Muscle of arm (tissue), 14 donors: Measurements from ENCODE around the gene CFAP54. TPM values are rescaled to one million over a fixed set of nuclear protein-coding genes. Genes with fewer than 3 reads are reported as not detected.
"Not testable (repeated sequence)": the region's sequence is repeated elsewhere in the genome, so short reads cannot be mapped to it uniquely, and the experiment has no call there.

Experiments used
- DNase-seq: peaks from one replicate; pipeline ENCODE4 v3.0.0-alpha.2; 2013
- long read RNA-seq, 11 donors: transcript quantifications; one replicate each; lab custom pipeline, GENCODE V29; 2026
- polyA plus RNA-seq, 12 donors: library from polyadenylated mRNA; unstranded; fragments of 120-200 nt; gene quantifications; one replicate each; pipeline ENCODE4 v1.2.1, GENCODE V29; 2013; ENCODE audit not compliant: insufficient read length in 12 of 12

CFAP54 gene, protein sequence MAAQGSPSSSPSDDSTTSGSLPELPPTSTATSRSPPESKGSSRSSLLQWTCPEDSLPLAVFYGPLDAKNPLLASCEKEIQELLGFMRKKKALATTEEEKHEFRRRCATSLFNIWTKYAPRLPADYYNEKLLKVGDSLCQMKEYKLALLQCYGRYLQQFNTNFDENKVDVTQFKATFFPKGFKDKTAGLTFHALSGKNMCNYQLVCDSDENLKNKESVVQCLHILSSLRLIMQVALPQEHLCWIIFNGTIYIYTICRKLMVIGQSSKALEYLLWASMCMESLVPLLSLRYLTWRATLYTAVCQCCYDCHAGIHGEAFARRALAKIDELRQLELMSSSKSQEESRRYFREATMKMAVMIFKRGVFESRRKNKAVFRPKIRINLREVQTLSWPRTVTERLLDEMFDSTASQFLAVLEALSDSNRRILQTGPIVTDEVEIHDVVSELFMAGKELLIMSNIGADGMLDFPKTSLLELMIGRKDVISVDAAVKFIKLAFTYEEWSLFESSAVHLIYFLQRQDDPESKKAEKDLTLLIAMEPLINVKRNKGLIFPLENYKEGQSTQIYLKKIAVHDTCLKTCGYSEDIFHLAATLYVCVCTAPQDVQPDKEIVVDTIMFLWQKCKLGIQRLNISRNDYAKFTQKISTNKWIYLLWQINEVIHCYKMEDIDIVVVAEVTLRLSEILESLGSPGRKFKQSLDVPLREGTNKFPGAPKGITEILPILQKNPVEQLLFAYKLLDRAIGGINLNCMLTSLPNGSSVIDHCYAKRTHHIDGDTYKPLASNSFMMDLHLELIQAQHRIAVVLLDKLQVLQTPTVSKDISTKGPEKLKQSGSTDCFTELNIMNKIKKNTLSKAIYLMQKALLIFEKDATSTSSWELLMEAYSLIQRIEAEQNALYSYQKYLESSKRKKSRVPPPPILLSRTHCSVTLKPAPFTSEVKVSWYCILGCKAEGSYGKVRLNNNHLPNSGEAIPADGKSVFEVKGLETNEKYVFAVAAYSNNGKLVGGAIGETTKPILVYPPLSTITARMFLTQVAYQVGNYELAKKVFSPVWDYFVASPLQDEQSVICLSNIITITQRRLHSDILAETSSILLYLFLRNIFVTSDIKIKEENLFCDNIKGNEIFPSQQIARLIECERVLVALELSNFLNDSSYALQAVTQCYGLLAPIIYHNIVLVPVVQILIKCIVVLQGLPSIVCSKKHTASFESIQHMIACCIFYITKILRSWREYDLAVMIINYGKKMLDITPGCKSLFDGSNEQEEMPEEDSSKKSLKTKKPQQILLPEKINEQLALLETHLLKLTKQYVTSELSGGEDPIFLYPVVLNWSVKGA (N-terminal part only)
- 1 to 10 TPM in 1 of 12 donors, under 1 TPM in 9, not detected in 2; 0.16 to 1.2 (median 0.44) TPM for polyA plus RNA-seq
- long read RNA-seq, donor 1: 0 reads
- long read RNA-seq, donor 2: 0 reads
- long read RNA-seq, donor 3: 0 reads
- long read RNA-seq, donor 4: 0 reads
- long read RNA-seq, donor 5: 0 reads
- long read RNA-seq, donor 6: 0 reads
- long read RNA-seq, donor 7: 0 reads
- long read RNA-seq, donor 8, partial matches to known transcripts: 0 of 1 reads
- long read RNA-seq, donor 8, other reads (novel, unspliced or antisense): 0 of 1 reads
- long read RNA-seq, donor 9: 0 reads
- long read RNA-seq, donor 10: 0 reads
- long read RNA-seq, donor 11, partial matches to known transcripts: 0 of 1 reads
- long read RNA-seq, donor 11, other reads (novel, unspliced or antisense): 0 of 1 reads

DNA sequence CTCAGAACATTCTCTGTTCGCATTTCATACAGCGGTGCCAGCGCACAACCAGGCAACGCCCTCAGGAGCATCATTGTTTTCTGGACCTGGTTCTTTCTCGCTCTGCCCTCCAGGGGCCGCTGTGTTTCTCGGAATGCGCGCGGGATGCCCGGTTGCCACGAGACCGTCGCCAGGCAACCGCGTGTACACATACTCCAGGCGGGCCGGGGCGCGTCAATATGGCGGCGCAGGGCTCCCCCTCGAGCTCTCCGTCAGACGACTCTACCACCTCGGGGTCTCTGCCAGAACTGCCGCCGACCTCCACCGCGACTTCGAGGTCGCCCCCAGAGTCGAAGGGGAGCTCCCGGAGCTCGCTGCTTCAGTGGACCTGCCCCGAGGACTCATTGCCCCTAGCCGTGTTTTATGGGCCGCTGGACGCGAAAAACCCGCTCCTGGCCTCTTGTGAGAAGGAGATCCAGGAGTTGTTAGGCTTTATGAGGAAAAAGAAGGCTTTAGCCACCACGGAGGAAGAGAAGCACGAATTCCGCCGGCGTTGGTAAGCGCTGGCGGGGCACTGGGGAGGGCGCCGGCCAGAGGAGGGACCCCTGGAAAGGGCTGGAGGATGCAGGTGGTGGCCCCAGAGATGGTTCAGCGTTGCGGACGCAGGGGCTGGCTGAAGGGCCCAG, at the start of gene CFAP54:
Gene CFAP54 (plus strand): TSS at position 186 of the 665 bp plus-strand sequence. CDS start 33 bp downstream, at position 219.
- peak; percentile 94 for DNase-seq

DNA sequence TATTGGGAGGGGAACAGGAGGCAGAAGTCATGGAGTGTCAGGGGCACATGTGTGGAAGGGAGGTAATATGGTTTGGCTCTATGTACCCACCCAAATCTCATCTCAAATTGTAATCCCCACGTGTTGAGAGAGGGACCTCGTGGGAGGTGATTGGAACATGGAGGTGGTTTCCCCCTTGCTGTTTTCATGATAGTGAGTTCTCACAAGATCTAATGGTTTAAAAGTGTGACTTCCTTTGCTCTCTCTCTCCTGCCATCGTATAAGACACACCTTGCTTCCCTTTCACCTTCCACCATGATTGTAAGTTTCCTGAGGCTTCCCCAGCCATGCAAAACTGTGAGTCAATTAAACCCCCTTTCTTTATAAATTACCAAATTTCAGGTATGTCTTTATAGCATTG, 47.6 kb upstream of the CFAP54 start:
- DNase-seq: no peak

DNA sequence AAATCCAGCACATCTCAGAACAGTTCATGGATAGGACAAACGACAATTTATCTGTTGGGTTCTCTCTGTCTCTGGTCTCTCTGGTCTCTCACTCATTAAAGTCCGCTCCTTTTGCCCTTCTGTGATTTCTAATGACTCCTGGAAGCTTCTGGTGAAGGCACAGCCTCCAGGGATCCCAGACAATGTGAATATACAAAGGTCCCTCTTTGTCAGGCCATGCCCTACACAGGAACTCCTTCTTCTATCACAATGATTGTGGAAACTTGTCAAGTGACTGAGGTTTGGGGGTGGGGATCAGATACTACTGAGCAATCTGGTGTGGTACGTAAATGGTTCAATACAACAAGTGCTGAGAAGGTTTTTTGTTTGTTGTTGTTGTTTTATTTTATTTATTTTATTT, 46.5 kb upstream of the CFAP54 start:
- no peak for DNase-seq

DNA sequence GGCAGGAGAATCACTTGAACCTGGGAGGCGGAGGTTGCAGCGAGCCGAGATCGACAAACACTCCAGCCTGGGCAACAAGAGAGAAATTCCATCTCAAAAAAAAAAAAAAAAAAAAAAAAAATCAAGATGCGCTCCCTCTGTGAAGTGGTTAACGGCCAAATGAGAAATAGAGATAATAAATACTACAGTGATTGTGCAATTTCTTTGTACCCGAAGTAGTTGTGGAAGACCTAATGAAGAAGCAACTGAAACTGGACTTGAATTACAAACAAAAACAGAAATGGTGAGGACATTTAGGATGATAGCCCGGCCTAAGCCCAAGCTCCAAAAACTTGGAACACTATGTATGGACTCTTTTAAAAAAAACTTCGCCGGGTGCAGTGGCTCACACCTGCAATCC, 45.0 kb upstream of the CFAP54 start:
- no peak for DNase-seq

DNA sequence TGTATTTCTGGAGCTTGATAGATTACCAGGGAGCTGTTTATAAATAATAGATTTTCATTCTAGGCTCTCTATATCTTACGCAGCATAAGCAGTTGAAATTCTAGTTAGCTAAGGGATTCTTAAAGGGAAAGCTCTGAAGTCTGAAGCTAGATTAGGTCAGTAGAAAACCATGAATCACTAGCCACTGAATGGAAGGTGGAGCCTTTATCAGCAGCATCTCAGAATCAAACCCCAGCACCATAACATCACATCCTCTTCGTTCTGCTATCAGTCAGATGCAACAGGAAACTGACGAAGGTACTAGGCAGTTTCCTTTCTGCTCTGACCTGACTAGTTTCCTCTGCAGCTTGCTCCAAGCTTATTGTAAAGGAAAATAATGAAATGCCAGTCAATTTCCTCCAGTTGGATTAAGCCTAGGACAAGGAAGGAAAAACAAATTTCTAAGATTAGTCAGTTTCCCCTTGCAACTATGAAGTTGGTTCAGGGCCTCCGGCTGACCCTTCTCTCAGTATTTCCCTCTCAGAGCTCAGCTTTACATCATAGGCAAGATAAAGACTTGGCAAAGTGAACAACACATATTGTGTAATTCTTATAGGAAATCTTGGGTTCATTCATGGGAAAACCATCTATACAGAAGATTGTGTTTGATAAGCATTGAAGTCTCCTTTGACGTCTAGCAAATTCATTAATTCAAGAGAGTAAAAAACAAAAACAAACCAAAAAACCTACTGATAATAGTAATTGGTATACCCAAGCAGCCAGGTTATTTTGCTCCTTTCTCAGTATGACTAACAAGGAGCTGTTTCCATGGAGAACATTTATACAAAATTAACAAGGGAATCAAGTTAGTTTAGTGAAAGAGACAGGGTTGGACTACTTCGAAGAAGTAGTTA, 43.4 kb upstream of the CFAP54 start:
- no peak for DNase-seq

DNA sequence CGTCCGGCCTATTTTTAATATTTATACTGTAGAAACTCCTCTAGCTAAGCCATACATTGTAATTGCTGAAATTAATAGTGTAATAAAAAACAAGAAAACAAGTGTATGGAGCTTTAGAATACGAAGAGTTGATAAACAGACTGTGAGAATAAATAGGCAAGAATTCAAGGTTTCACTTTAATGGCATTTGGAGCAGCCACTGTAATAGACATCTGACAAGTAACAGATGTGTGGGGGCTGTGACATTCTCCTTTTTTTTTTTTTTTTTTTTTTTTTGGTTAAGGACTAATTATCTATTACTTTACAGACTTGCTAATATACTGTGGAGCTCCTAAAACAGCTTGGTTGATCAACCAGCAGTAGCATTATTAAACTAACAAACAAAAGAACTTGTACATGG, 42.1 kb upstream of the CFAP54 start:
- DNase-seq: no peak

DNA sequence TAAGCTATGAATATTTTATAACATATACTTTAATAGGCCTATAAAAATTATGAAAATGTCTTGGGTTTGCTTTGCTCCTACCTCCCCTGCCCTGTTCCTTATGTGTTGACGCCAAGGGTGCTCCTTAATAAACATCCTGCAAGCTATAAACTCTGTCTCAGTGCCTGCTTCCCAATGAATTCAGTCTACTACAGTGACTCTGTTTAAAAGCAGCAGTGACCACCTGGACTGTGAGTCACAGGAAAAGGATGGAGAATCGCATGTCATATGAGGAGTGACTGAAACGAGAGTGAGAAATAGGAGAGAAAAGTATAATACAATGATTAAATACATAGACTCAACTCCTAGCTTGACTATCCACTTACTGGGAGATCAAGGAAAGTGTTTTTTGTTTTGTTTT, 41.1 kb upstream of the CFAP54 start:
- DNase-seq: no peak

DNA sequence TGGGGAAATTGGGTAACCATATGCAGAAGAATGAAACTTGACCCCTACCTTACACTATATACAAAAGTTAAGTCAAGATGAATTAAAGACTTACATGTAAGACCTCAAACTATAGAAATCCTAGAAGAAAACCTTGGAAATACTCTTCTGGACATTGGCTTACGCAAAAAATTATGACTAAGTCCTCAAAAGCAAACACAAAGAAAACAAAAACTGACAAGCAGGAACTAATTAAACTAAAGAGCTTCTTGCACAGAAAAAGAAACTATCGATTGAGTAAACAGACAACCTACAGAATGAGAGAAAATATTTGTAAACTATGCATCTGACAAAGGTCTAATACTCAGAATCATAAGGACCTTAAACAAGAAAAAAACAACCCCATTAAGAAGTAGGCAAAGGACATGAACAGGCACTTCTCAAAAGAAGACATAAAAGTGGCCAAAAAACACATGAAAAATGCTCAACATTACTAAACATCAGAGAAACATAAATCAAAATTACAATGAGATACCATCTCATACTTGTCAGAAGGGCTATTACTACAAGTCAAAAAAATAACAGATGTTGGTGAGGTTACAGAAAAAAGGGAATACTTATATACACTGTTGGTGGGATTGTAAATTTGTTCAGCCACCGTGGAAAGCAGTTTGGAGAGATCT, 37.0 kb upstream of the CFAP54 start:
- no peak for DNase-seq

DNA sequence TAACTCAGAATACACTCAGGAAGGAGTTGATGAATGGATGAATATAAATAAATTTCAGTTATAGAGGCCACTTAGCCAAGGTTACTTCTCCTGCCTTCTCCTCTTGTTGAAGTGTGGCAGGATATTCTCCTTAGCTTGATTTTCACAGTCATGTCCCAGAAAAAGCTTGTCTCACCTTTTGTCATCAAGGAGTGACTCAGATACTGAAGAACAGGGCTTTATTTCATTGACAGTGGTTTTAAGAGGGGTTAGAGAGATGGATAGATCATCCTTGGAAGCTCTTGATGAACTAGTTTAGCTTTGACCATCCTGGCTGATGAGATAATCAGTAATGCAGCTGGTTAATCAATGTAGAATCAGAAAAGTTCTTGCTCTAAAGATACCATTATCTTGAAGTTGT, 35.0 kb upstream of the CFAP54 start:
- DNase-seq: no peak

DNA sequence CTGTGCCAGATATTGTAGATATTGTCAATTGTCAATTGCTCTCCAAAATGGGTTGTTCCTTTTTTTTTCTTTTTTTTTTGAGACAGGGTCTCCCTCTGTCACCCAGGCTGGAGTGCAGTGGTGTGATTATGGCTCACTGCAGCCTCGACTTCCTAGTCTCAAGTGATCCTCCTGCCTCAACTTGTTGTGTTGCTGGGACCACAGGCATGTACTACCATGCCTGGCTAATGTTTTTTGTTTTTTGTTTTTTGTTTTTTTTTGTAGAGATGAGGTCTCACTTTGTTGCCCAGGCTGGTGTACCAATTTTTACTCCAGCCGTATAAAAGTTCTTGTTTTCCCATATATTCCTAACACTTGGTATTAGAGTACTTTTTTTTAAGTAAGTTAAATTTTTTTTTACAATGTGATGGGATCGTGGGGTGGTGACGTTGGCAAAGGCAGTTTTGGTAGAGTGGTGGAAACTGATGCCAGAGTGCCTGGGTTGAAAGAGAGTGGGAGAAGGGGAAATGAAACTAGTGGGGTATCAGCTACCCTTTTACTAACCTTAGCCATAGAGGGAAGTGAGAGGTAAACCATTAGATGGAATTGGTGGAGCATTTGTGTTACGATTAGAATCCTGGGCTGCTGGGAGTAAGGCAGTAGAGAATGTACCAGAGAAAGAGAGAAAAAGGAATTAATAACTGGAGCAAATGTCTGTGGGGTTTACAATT, 33.0 kb upstream of the CFAP54 start:
- DNase-seq: no peak

DNA sequence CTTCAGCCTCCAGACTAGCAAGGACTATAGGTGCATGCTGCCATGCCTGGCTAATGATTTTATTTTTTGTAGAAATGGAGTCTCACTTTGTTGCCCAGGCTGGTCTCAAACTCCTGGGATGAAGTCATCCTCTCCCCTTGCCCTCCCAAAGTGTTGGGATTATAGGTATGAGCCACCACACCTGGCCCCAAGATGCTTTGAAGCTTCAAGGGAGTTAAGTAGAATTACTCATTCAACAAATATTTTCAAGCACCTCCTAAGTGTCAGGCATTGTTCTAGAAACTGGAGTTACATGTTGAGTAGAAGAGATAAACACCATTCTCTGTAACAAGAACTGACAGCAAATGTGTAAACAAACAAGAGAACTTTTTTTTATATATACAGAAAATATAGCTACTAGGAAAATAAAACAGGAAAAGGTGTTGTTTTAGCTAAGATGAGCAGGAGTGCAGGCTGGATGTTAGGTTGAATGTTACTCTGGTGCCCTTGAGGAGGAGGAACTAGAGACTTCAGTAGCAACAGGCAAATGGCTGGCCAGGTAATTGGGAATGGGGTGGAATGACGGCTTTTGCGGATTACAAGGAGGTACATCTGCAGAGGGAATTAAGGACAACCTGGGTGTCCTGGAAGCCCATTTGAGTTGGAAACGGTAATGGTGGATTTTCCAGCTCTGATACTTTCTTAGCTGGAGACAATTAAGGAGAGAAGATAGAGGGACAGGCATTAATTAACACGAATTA, 32.0 kb upstream of the CFAP54 start:
- DNase-seq: no peak

DNA sequence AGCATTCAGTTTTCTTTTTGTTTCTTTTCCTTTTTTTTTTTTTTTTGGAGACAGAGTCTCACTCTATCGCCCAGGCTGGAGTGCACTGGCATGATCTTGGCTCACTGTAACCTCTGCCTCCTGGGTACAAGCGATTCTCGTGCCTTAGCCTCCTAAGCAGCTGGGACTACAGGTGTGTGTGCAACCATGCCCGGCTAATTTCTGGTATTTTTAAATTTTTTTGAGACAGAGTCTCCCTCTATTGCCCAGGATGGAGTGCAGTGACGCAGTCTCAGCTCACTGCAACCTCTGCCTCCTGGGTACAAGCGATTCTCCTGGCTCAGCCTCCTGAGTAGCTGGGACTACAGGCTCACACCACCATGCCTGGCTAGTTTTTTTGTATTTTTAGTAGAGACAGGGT, 30.1 kb upstream of the CFAP54 start:
- not testable (repeated sequence) for DNase-seq

DNA sequence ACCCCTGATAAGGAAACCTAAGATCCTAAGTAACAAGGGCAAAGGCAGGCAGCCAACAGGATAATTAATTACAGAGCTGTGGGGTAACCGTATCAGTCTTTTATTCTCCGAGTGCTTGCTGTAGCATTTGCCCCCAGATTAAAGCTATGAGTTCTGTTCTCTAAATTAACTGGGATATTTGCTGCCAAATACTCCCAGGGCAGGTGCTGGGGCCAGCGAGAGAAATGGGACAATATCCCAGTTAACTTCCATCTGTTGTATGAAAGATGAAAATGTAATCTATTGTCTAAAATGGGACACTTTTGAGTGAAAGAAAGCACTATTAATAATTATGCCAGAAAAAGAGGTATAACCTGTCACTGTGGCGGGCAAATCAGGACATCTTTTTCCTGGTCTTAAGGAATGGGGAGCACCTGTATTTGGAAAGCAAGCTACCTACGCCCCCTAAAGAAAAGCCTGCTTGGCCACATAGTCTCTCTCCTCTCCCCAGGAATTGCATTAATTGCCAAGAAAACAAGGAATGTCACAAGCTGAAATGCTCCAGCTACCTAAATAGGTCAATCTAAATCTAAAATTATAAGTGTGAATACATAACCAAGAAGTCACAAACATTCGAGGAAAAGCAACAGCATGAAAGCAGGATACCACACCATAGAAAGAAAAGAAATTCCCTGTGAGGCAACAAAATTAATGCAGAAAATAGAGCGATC, 26.7 kb upstream of the CFAP54 start:
- DNase-seq: no peak

DNA sequence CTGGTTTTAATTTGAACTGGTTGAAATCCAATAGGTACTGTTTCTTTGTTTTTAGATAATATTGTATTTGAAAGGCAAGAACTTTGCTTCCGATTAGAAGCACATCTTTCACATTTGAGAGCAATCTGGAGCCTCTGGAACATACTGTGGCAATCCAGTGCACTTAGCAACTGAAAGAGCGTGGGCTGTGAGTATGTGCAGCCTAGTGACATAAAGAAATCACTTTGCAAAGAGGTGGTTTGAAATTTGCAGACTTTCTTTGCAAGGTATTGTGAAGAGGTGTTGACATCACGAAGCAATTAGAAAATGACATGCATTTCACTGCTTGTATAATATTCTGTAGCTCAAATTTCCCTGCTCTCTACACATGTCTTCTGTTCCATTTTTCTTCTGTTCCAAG, 23.5 kb upstream of the CFAP54 start:
- no peak for DNase-seq

DNA sequence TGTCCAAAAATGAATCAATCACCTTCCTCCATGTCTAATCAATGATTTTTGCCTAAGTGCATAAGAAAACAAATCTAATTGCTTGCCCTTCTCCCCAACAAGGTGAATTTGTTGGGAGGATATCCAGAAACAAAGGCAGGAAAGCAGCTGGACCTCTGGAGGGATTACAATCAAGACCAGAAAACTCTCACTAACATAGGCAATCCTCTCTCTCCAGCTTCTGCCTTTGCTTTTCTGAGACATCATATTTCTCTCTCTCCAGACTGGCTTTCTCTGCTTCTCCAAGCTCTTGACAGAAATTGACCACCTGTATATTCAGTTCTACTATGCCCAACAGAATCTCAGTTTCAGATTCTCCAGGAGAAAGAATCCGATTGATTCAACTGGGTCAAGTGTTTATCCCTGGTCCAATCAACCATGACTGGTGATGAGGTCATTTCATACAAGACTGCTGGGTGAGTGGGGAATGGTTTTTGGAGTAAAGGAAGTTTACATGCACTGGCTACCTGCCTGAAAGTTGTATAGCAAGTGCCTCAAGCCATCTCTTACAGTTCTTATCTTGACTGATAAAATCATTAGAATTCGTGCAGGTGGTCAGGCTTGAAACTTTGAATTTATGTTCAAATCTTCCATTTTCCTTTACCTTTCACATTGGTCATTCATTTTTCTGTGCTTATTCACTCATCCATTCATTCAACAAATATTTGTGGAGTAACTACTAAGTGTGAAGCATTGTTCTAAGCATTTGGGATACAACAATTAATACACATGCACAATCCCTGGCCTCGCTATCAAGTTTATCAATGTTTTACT, 22.2 kb upstream of the CFAP54 start:
- DNase-seq: no peak
